ENCODE data around the gene TBC1D22A.

GRCh38 chr22:46737976-46738646 lies 24.3 kb upstream of the TBC1D22A start, which contains the start of gene CERK:
- TF ChIP-seq CTCF (IDR thresholded peaks at IDR 0.05) (no peak), POLR2A (IDR thresholded peaks at IDR 0.05) (peak; percentile 36 to 62 (median 49))
